ENCODE measurements around the gene KRT35.

Gene KRT35

DNA sequence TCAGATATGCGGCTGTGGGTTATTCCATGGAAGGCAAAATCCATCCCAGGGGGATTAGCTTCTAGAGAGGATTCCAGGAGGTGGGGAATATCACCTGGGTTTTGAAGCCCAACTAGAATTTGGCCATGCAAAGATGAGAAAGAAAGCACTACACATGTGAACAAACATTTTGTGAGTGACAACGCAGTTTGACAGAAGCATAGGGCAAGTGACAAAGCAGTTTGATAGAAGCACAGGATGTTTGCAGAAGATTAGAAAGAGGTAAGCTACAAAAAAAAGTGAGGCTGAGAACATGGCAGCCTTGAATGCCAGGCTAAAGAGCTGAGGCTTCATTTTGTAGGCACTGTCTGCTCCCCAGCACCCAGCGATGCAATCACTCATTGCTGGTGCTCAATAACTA is 27.9 kb downstream of the KRT35 start:
- Mint-ChIP-seq H3K4me1 (peaks cover 11% of the 10 kb centered on the region), H3K27me3 (peaks cover 40% of the 10 kb centered on the region), H3K36me3 (ENCODE audit: insufficient read depth) (no peaks in the 10 kb centered on the region), H3K9me3 (no peaks in the 10 kb centered on the region), H3K4me3 (no peak overlapping the region), H3K27ac (ENCODE audit: low read depth) (no peak overlapping the region)
- no peak for ATAC-seq (replicated peaks; ENCODE audit: extremely low read depth, poor library complexity, severe bottlenecking)
- DNase-seq (ENCODE audit: low spot score in 2 of 2), result no peak

DNA sequence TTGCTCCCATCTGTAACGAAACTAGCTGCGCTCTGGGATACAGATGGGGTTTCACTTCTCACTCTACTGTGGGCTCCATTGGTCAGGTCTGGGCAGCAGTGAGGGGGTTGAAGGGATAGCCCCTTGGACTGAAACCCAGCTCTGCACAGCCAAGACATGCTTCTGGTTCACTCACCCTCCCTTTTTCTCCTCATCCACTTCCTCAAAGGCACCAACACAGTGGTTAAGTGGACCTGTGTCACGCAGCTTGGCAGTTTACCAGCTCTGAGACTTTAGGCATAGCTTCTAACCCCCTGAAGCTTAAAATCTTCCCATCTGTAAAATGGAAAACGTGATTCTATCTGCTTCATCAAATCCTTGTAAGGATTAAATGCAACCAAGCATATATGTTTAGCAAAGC is 28.7 kb downstream of the KRT35 start:
- ATAC-seq (replicated peaks; ENCODE audit: extremely low read depth, poor library complexity, severe bottlenecking) (no peak), DNase-seq (ENCODE audit: low spot score in 2 of 2) (no peak)
- H3K9me3 Mint-ChIP-seq, result no peaks in the 10 kb centered on the region
- H3K4me3 Mint-ChIP-seq, result no peak overlapping the region
- peaks cover 41% of the 10 kb centered on the region for H3K27me3 Mint-ChIP-seq
- no peak overlapping the region for H3K27ac Mint-ChIP-seq (ENCODE audit: low read depth)
- no peaks in the 10 kb centered on the region for H3K36me3 Mint-ChIP-seq (ENCODE audit: insufficient read depth)
- peaks cover 11% of the 10 kb centered on the region for H3K4me1 Mint-ChIP-seq

- no peak for ATAC-seq (replicated peaks; ENCODE audit: extremely low read depth, poor library complexity, severe bottlenecking)
- H3K4me1 Mint-ChIP-seq, result peaks cover 15% of the 10 kb centered on the region
- no peak overlapping the region for H3K4me3 Mint-ChIP-seq
- peaks cover 3% of the 10 kb centered on the region for H3K36me3 Mint-ChIP-seq (ENCODE audit: insufficient read depth)
- DNase-seq (ENCODE audit: low spot score in 2 of 2), result no peak
- H3K27ac Mint-ChIP-seq (ENCODE audit: low read depth), result no peak overlapping the region
- no peaks in the 10 kb centered on the region for H3K9me3 Mint-ChIP-seq
- H3K27me3 Mint-ChIP-seq, result peaks cover 50% of the 10 kb centered on the region
Measured at GRCh38 chr17:41451154-41451728, 29.7 kb downstream of the KRT35 start.

DNA sequence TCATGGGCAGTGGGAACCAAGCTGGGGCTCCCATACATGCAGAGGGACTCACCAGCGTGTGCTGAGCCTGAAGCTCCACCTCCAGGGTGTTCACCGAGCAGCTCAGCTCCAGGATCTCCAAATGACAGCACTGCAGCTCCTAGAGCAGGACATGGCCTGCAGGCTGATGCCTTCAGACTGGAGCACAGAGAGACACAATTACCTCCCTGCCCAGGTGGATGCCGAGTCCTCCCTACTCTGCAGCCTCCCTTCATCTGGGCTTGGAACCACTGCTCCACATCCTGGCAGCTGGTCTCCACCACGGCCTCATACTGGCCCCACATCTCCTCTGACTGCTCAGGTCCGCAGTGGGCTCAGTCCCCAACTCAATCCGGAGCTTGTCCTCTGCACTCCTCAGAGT is 31.9 kb downstream of the KRT35 start:
- no peaks in the 10 kb centered on the region for H3K9me3 Mint-ChIP-seq
- H3K27ac Mint-ChIP-seq (ENCODE audit: low read depth), result no peak overlapping the region
- H3K27me3 Mint-ChIP-seq, result peaks cover 73% of the 10 kb centered on the region
- H3K4me3 Mint-ChIP-seq, result no peak overlapping the region
- no peak for ATAC-seq (replicated peaks; ENCODE audit: extremely low read depth, poor library complexity, severe bottlenecking)
- peaks cover 15% of the 10 kb centered on the region for H3K4me1 Mint-ChIP-seq
- peaks cover 3% of the 10 kb centered on the region for H3K36me3 Mint-ChIP-seq (ENCODE audit: insufficient read depth)
- DNase-seq (ENCODE audit: low spot score in 2 of 2), result no peak

DNA sequence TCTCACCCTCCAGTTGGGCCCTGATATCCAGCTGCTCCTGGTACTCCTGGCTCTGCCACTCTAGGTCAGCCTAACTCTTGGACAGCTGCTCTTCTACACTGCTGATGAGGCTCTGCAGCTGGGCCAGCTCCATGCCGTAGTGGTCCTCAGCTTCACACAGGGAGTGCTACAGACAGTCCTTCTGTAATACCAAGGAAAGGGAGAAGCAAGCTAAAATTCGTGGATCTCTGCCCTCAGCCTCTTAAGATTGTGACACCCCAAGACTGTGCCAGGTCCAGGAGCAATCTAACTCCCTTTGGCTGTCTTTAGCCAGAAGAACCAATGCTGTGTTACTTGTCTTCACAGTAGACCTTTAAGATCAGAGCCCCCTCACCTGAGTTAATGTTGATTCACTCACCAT is 32.4 kb downstream of the KRT35 start:
- H3K4me1 Mint-ChIP-seq, result peaks cover 15% of the 10 kb centered on the region
- DNase-seq (ENCODE audit: low spot score in 2 of 2), result no peak
- no peak overlapping the region for H3K4me3 Mint-ChIP-seq
- H3K9me3 Mint-ChIP-seq, result no peaks in the 10 kb centered on the region
- H3K27ac Mint-ChIP-seq (ENCODE audit: low read depth), result no peak overlapping the region
- peaks cover 3% of the 10 kb centered on the region for H3K36me3 Mint-ChIP-seq (ENCODE audit: insufficient read depth)
- ATAC-seq (replicated peaks; ENCODE audit: extremely low read depth, poor library complexity, severe bottlenecking), result no peak
- peaks cover 78% of the 10 kb centered on the region for H3K27me3 Mint-ChIP-seq

- Mint-ChIP-seq H3K9me3 (no peaks in the 10 kb centered on the region), H3K27ac (ENCODE audit: low read depth) (peak overlapping the region; percentile 62), H3K4me1 (peaks cover 15% of the 10 kb centered on the region), H3K36me3 (ENCODE audit: insufficient read depth) (peaks cover 3% of the 10 kb centered on the region), H3K27me3 (peaks cover 83% of the 10 kb centered on the region), H3K4me3 (no peak overlapping the region)
- no peak for ATAC-seq (replicated peaks; ENCODE audit: extremely low read depth, poor library complexity, severe bottlenecking)
- no peak for DNase-seq (ENCODE audit: low spot score in 2 of 2)
Measured at GRCh38 chr17:41446806-41447205, 34.1 kb downstream of the KRT35 start.

GRCh38 chr17:41444640-41445039 is 36.3 kb downstream of the KRT35 start:
- H3K36me3 Mint-ChIP-seq (ENCODE audit: insufficient read depth), result peaks cover 3% of the 10 kb centered on the region
- peaks cover 82% of the 10 kb centered on the region for H3K27me3 Mint-ChIP-seq
- no peak for DNase-seq (ENCODE audit: low spot score in 2 of 2)
- no peak overlapping the region for H3K4me3 Mint-ChIP-seq
- no peak for ATAC-seq (replicated peaks; ENCODE audit: extremely low read depth, poor library complexity, severe bottlenecking)
- no peak overlapping the region for H3K27ac Mint-ChIP-seq (ENCODE audit: low read depth)
- H3K4me1 Mint-ChIP-seq, result peaks cover 5% of the 10 kb centered on the region
- H3K9me3 Mint-ChIP-seq, result no peaks in the 10 kb centered on the region

DNA sequence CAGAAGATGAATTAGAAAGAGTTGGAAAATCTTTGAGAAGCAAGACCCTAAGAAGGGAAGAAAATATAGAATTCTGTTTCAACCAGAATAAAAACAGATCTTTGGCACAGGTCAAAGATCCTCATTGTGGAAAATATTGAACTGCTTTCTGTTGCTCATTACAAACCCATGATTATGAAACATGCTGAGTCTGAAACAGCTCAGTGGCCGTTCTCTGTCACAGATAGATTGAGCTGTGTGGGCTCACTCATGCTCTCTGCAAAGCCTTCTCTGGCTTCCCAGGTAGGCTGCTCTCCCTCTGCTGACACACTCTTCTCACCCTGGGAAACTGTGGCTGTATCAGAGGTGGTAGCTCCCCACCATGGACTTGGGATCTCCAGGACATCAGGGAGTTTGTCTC is 36.8 kb downstream of the KRT35 start:
- peaks cover 5% of the 10 kb centered on the region for H3K4me1 Mint-ChIP-seq

GRCh38 chr17:41442739-41443138 is 38.2 kb downstream of the KRT35 start:
- Mint-ChIP-seq H3K27ac (ENCODE audit: low read depth) (no peak overlapping the region), H3K4me1 (peaks cover 5% of the 10 kb centered on the region), H3K9me3 (no peaks in the 10 kb centered on the region), H3K27me3 (peaks cover 83% of the 10 kb centered on the region), H3K4me3 (no peak overlapping the region), H3K36me3 (ENCODE audit: insufficient read depth) (peaks cover 5% of the 10 kb centered on the region)
- no peak for DNase-seq (ENCODE audit: low spot score in 2 of 2)
- ATAC-seq (replicated peaks; ENCODE audit: extremely low read depth, poor library complexity, severe bottlenecking), result no peak

More for the DNA sequence above, 36.8 kb downstream of the KRT35 start:
- H3K27ac Mint-ChIP-seq (ENCODE audit: low read depth), result no peak overlapping the region
- H3K4me3 Mint-ChIP-seq, result no peak overlapping the region
- no peaks in the 10 kb centered on the region for H3K9me3 Mint-ChIP-seq
- peaks cover 3% of the 10 kb centered on the region for H3K36me3 Mint-ChIP-seq (ENCODE audit: insufficient read depth)
- peaks cover 82% of the 10 kb centered on the region for H3K27me3 Mint-ChIP-seq
- ATAC-seq (replicated peaks; ENCODE audit: extremely low read depth, poor library complexity, severe bottlenecking), result no peak
- DNase-seq (ENCODE audit: low spot score in 2 of 2), result no peak

- ATAC-seq (replicated peaks; ENCODE audit: extremely low read depth, poor library complexity, severe bottlenecking) (no peak), DNase-seq (ENCODE audit: low spot score in 2 of 2) (no peak)
- Mint-ChIP-seq H3K27me3 (peaks cover 66% of the 10 kb centered on the region), H3K9me3 (no peaks in the 10 kb centered on the region), H3K36me3 (ENCODE audit: insufficient read depth) (peaks cover 2% of the 10 kb centered on the region), H3K27ac (ENCODE audit: low read depth) (no peak within 1 kb of the TSS), H3K4me1 (no peaks in the 10 kb centered on the region), H3K4me3 (no peak within 1 kb of the TSS)
Measured at GRCh38 chr17:41440531-41441033, 40.4 kb downstream of the KRT35 start, which contains the start of gene KRT38. KRT38 (minus strand) TSS chr17:41440983; CDS start chr17:41440921, 62 bp downstream.

GRCh38 chr17:41439375-41439774 is 41.6 kb downstream of the KRT35 start:
- Mint-ChIP-seq H3K4me1 (no peaks in the 10 kb centered on the region), H3K9me3 (no peaks in the 10 kb centered on the region), H3K27me3 (peaks cover 54% of the 10 kb centered on the region), H3K36me3 (ENCODE audit: insufficient read depth) (peaks cover 2% of the 10 kb centered on the region), H3K27ac (ENCODE audit: low read depth) (no peak overlapping the region), H3K4me3 (no peak overlapping the region)
- DNase-seq (ENCODE audit: low spot score in 2 of 2) (no peak), ATAC-seq (replicated peaks; ENCODE audit: extremely low read depth, poor library complexity, severe bottlenecking) (no peak)

DNA sequence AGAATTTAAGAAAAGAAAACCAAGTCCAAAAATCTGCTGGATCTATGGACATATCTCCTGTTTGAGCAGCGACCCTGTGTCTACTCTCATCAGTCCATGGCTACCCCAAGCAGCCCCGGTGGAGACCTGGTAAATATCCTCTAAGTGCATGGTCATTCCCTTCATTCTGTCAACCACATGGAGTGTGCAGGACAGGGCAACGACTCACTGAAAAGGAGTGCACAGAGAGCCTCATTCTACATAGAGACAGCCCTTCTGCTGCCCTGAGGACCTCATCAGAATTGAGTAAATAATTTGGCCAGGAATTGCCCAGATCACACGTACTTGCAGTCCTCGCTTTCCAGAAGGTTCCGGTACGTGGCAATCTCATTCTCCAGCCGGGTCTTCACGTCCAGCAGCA is 43.2 kb downstream of the KRT35 start:
- no peak for DNase-seq (ENCODE audit: low spot score in 2 of 2)
- no peaks in the 10 kb centered on the region for H3K9me3 Mint-ChIP-seq
- peaks cover 2% of the 10 kb centered on the region for H3K36me3 Mint-ChIP-seq (ENCODE audit: insufficient read depth)
- H3K27me3 Mint-ChIP-seq, result peaks cover 38% of the 10 kb centered on the region
- no peak for ATAC-seq (replicated peaks; ENCODE audit: extremely low read depth, poor library complexity, severe bottlenecking)
- H3K4me3 Mint-ChIP-seq, result no peak overlapping the region
- H3K27ac Mint-ChIP-seq (ENCODE audit: low read depth), result no peak overlapping the region
- no peaks in the 10 kb centered on the region for H3K4me1 Mint-ChIP-seq

- Mint-ChIP-seq H3K4me1 (no peaks in the 10 kb centered on the region), H3K36me3 (ENCODE audit: insufficient read depth) (peaks cover 2% of the 10 kb centered on the region), H3K9me3 (no peaks in the 10 kb centered on the region), H3K27me3 (peaks cover 33% of the 10 kb centered on the region), H3K4me3 (no peak overlapping the region), H3K27ac (ENCODE audit: low read depth) (no peak overlapping the region)
- DNase-seq (ENCODE audit: low spot score in 2 of 2), result no peak
- no peak for ATAC-seq (replicated peaks; ENCODE audit: extremely low read depth, poor library complexity, severe bottlenecking)
Measured at GRCh38 chr17:41437254-41437653, 43.7 kb downstream of the KRT35 start.
